NCI-H1092 treated with DMSO at 0.1 percent for 48 hours (cell line): ENCODE results near the gene TLCD1.

Experiments
- DNase-seq: peaks from one replicate; lab custom pipeline; 2025; lab: John Stamatoyannopoulos, UW

TLCD1 gene

GRCh38 chr17:28726226-28726626 is at the start of gene TLCD1:
TSS of gene TLCD1 (minus strand) at chr17:28726233. CDS start at chr17:28726097, 136 bp downstream.
- DNase-seq = peak; percentile 69

- DNase-seq = no peak
Measured at GRCh38 chr17:28774206-28774605, 48.2 kb upstream of the TLCD1 start.

- DNase-seq = no peak
Measured at GRCh38 chr17:28773736-28774135, 47.7 kb upstream of the TLCD1 start.

- DNase-seq = no peak
Measured at GRCh38 chr17:28765038-28765437, 39.0 kb upstream of the TLCD1 start.

- peak; percentile 51 for DNase-seq
Measured at GRCh38 chr17:28763804-28764266, 37.8 kb upstream of the TLCD1 start.

GRCh38 chr17:28763137-28763799 is 37.2 kb upstream of the TLCD1 start:
- no peak for DNase-seq

- DNase-seq = peak; percentile 93
Measured at GRCh38 chr17:28760601-28761562, 34.8 kb upstream of the TLCD1 start.

- DNase-seq = no peak
Measured at GRCh38 chr17:28759256-28759865, 33.3 kb upstream of the TLCD1 start.

- no peak for DNase-seq
Measured at GRCh38 chr17:28758411-28759121, 32.5 kb upstream of the TLCD1 start.

- no peak for DNase-seq
Measured at GRCh38 chr17:28756049-28756804, 30.2 kb upstream of the TLCD1 start.

GRCh38 chr17:28755486-28755885 is 29.5 kb upstream of the TLCD1 start:
- DNase-seq = no peak

- no peak for DNase-seq
Measured at GRCh38 chr17:28751600-28752366, 25.8 kb upstream of the TLCD1 start.

- DNase-seq = peak; percentile 81
Measured at GRCh38 chr17:28750178-28751047, 24.4 kb upstream of the TLCD1 start.

GRCh38 chr17:28749516-28750177 is 23.6 kb upstream of the TLCD1 start:
- DNase-seq = no peak

- DNase-seq = no peak
Measured at GRCh38 chr17:28748852-28749515, 23.0 kb upstream of the TLCD1 start.

- no peak for DNase-seq
Measured at GRCh38 chr17:28747801-28748750, 22.0 kb upstream of the TLCD1 start.

- peak; percentile 59 for DNase-seq
Measured at GRCh38 chr17:28747051-28747691, 21.1 kb upstream of the TLCD1 start.
